NCI-H2029 treated with DMSO at 0.1 percent for 48 hours (cell line): ENCODE data around the gene SLMAP.
"Not testable (repeated sequence)": the region's sequence is repeated elsewhere in the genome, so short reads cannot be mapped to it uniquely, and the experiment has no call there.

ENCODE experiments used
- DNase-seq: peaks from one replicate; lab custom pipeline; 2025; lab: John Stamatoyannopoulos, UW

Gene SLMAP

DNA sequence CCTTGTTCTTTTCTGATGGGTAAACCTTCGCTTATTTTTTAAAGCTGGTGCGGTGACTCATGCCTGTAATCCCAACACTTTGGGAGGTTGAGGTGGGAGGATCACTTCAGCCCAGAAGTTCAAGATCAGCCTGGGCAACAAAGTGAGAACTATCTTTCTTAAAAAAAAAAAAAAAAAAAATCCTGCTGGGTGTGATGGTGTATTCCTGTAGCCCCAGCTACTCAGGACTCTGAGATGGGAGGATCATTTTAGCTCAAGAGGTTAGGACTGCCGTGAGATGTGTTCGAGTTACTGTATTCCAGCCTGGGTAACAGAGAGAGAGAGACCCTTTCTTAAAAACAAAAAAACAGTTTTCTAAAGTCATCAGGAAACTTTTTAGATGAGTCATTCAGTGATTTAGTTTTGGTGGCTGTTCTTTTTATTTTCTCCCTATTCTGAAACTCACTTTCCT lies 37.7 kb downstream of the SLMAP start:
- DNase-seq: no peak

DNA sequence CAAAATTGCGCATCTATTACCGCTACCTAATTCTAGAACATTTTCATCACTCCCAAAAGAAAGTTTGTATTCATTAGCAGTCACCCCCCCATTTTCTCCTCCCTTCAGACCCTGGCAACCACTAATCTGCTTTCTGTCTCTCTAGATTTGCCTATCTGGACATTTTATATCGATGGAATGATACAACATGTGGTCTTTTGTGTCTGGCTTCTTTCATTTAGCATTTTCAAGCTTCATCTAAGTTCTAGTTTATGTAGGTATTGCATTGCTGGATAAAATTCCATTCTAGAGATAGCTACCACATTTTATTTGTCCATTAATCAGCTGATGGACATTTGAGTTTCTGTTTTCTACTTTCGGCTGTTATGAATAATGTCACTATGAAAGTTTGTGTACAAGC lies 38.4 kb downstream of the SLMAP start:
- DNase-seq: no peak

DNA sequence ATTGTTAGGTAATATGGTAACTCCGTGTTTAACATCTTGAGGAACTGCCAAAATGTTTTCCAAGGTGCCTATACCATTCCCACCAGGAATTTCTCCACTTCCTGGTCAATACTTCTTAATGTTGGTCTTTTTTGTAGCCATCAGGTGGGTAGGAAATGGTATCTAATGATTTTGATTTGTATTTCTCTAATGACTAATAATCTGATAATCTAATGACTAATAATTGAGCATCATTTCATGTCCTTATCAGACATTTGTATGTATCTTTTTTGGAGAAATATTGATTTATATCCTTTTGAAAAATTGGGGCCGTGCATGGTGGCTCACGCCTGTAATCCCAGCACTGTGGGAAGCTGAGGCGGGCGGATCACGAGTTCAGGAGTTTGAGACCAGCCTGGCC lies 38.8 kb downstream of the SLMAP start:
- no peak for DNase-seq

DNA sequence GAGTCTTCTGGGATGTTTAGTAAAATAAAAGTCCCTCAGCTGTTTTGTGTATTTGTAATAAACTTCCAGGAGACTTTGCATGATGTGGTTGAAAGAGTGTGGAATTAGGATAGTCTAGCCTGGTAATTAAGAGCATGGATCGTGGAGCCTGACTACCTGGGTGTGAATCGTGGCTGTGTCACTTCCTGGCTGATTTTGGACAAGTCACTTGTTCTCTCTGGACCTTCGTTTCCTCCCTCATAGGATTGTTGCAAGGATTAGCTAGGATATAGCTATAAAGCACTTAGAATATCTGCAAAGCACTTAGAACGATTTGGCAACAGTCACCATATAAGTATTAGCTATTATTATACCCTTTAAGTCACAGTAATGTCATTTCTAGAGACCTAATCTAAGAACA lies 40.2 kb downstream of the SLMAP start:
- no peak for DNase-seq

DNA sequence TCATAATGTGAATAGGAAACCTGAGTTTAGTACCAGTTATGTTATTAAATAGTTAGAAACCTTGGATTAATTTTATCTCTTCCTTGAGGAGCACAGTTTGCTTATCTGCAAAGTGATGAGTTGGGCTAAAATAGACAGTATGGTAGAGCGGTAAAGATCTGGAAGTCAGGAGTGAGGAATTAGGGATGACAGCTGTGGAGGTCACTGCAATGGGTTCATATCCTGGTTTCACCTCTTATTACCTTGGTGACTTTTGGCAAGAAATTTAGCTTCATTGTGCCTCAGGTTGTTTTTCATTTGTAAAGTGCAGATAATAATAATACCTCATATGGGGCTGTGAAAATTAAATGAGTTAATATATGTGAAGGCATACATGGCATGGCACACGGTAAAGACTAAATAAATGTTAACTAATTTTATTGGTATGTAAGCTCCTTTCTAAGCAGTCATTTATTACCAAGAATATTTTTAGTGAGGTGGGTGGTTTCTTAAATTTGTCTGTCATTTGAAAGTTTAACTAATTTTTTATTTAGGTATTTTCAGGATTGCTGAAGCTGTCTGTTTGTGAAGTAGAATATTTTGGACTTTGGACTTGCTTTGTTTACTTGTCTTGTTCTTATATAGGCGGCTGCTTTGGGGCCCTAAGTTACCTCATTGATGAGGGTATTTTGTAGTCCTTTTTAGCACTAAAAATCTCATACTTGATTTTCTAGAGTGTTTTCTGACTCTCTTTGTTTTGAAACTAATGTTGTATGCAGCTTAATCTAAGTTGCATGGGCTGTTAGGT lies 41.8 kb downstream of the SLMAP start:
- no peak for DNase-seq

DNA sequence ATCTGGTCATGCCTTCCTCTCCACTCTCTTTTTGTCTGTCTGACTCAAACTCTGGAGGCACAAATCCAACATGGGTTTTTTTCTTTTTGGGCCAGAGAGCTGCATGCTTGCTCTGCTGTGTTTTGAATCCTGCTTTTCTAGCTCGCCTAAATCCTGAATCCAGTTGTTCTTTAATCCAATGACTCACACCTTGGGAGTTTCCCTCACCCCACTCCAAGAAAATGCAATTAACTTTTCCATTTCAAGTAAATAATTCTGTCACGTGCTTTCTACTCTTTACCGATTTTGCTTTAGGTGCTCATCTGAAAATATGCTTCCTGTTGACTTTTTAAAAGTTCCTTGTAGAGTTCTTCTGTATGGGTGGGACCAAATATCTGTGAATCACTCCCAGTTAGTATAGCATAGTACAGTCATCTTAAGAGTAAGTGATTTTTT lies 47.6 kb downstream of the SLMAP start:
- DNase-seq: no peak

DNA sequence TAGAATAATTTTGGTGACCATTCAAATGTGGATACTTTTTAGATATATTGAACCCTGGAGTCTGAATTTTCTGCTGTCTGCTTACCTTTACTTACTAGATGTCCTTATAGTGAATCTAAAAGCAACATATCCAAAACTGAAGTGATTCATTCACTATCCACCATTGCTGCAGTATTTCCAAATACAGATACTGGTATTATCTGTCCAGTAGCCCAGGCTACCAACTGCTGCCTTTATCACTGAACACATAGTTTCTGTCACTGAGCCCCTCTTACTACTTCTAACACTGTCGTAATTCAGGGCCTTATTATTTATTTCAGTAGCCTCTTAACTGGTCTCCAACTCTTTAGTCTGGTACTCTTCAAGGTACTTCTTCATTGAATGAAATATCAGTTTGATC lies 49.2 kb downstream of the SLMAP start:
- no peak for DNase-seq

DNA sequence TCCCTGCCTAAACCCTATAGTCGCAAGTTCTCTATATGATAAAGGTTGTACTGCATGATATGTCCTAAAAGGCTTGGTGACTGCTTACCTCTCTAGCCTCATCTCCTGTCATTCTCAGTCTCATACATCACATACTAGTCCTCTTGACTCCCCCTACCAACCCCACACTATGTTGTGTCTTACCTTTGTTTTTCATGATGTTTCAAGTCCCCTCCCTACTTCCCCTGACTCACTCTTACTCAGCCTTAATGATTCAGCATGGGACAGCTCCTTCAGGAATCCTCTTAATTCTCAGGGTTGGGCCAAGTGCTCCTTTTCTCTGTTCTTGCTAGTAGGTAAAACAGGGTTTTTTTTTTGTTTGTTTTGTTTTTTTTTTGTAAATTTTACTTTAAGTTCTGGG lies 49.6 kb downstream of the SLMAP start:
- DNase-seq: no peak

DNA sequence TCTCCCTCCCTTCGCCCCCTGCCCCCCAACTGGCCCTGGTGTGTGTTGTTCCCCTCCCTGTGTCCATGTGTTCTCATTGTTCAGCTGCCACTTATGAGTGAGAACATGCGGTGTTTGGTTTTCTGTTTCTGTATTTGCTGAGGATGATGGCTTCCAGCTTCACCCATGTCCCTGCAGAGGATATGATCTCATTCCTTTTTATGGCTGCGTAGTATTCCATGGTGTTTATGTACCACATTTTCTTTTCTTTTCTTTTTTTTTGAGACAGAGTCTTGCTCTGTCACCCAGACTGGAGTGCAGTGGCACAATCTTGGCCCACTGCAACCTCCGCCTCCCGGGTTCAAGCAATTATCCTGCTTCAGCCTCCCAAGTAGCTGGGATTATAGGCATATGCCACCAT lies 50.1 kb downstream of the SLMAP start:
- not testable (repeated sequence) for DNase-seq

DNA sequence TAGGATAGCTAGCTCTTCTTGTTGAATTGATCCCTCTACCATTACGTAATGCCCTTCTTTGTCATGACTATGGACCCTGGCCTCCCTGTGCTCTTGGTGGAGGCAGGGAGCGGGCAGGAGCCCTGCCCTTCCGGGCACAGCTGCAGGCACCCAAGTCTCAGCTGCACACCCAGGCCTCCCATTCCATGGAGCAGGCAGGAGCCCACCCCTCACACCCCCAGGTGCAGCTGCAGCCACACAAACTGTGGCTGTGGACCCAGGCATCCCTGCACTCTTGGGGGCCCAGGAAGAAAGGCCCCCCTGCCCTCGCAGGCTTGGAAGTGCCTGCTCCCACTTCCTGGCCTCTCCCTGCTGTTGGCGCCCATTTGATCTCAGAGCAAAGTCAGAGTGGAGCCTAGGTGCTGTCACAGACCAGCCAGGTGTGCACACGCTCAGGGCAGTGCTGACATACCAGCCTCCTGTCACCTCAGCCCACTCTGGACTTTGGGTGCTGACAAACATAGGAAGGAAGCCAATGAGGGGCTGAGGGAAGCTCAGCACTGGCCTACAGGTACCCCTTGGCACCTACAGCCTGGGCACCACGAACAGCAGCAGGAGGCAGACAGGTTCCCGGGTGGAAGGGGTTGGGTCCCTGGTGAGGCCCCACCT lies 53.0 kb downstream of the SLMAP start:
- no peak for DNase-seq

DNA sequence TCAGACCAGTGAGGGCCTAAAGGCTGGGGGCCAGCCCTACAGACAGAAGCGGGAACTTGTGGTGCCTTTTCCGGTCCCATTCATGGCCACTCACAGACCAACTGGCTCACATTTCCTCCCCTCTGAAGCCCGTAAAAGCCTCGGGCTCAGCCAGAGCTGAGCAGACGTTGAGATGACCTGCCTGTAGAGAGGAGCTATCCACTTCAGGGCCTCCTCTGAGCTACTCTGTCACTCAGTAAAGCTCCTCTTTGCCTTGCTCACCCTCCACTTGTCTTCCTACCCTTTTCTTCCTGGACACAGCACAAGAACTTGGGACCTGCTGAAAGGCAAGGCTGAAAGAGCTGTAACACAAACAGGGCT lies 53.5 kb downstream of the SLMAP start:
- DNase-seq: no peak

DNA sequence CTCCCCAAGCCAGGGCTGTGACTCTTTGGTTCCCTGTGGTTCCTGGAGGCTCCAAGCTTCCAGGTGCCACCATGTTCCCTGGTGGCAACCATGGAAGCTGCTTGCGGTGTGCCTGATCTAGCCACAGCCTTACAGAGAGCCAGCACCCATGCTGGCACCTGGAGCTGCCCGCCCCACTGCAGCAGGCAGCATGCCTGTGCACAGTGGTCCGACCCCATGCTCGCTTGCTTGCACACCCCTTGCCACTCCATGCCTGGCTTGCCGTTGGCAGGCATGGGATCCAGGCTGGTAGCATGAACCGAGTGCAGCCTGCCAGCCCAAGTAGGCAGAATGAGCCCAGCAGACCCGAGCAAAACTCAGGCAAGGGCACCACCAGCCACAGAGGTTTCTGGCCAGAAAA lies 53.9 kb downstream of the SLMAP start:
- DNase-seq: no peak

DNA sequence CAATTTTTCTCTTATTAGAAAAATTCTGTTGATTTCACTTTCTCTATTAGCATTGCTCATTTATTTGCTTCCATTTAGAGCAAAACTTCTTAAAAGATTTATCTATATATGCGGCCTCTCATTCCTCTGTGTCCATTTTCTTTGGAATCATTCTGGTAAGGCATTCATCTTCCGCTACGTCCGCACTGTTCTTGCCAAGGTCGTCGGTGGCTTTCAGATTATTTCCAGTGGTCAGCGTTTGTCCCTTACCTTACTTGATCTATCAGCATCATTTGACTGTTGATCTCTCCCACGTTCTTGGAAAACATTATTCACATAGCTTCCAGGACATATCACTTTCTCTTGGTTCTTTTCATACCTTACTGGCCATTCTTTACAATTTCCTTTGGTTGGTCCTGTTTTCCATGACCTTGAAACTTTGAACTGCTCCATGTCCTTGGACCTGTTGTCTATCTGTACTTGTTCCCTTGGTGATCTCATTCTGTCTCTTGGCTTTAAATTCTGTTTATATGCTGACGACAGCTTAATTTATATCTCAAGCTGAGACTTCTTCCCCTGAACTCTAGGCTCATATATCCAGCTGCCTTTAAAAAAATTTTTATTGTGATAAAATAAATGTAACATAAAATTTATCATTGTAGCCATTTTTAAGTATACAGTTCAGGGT lies 54.5 kb downstream of the SLMAP start:
- no peak for DNase-seq

DNA sequence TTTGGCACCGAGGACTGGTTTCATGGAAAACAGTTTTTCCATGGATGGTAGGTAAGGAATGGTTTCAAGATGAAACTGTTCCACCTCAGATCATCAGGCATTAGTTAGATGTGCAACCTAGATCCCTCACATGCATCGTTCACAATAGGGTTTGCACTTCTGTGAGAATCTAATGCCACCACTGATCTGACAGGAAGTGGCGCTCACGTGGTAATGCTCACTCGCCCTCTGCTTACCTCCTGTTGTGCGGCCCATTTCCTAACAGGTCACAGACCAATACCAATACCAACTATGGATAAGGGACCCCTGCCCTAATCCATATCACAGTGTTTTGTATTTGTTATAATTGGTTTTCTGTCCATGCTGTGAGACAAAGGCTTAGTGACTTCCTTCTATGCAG lies 58.9 kb downstream of the SLMAP start:
- no peak for DNase-seq

DNA sequence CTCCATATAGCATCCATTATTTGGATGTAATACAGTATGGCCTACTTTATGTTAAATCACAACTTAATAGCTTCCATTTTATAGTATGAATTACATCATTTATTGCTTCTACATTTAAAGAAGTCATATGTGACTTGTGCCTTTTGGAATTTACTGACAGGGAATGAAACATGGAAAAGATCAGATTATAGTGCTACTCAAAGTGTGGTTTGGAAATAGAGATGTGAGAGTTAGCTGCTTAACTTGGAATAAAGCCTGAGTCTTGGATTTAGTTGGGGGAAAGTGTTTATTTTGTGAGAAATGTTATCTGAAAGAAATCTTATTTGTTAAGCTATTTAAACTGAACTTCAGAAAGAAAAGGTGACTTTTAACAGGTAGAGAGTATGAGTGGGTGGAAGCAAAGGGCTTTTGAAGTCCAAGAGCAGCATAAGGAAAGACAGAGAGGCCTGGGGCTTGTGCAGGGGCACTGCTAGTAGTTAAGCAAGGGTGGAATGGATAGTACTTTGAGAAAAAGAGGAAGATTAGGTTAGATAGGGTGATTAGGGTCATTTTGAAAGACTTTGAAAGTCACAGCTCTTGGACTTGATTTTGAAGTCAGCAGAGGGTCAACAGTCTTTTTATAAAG lies 60.5 kb downstream of the SLMAP start:
- no peak for DNase-seq

DNA sequence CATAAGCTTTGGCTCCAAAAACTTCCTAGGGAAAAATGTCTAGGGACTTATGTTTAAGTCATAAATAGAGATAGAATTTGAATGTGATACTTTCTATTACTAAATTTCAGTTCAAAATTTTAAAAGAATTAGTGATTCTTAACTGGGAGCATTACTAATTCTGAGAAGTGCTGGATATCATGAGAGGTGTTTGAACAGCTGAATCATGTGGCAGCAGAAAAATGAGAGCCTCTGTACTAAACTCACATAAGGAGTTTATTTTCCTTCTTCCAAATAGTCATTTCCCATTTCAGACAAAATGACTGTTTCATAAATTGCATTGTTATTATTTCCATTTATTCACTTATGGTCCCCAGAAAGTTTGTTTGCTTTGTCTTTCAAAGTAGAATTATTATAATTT lies 62.7 kb downstream of the SLMAP start:
- DNase-seq: no peak

DNA sequence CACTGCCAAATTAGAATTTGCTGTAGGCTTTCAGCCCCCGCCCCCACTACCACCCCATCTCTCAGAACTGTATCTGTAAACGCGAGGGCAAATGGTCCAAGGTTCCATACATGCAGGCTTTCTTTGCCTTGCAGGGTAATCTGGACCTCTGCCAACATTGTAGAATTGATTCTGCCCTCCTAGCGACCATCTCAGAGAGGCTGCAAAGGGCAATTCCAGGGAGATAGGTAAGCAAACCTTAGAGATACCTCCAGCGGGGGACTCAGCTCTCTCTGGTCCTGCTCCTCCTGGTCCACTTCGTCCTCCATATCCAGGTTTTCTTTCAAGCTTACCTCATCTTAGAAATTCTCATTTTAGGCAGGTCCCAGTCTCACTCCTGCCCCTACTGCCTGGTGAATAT lies 64.4 kb downstream of the SLMAP start:
- DNase-seq: no peak

DNA sequence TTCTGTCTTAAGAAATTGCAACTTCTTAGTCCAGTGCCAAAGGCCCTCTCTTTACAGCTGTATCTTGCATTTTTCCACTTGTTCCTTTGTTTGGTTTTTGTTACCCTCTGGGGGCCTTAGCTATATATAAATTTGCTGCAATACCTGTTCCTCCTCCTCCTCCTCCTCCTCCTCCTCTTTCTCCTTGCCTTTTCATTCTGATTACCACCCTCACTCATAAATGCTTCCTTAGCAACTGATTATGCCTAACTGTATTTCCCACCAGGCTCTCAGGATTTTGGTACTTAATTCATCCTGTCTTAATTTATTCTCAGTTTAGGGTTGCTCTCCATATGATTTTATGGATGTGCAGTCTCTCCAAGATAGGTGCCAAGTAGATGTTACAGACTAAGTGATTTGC lies 65.7 kb downstream of the SLMAP start:
- DNase-seq: no peak

DNA sequence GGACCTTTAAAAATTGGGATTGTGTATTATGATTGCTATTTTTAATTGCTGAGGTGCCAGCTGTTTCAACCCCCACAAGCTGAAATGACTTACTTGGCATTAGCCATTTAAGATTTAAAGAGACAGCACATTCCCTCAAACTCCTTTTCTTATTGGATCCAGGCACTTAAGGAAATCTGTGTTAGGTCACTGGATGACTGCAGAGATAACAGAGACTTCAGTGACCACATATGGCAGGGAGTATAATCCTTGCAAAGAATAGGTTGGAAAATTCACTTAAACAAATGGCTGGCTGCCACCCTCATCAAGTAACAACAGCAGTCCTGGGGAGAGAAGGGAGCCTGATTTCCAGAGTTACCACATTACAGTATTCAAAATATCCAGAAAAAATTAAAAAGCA lies 66.6 kb downstream of the SLMAP start:
- no peak for DNase-seq

DNA sequence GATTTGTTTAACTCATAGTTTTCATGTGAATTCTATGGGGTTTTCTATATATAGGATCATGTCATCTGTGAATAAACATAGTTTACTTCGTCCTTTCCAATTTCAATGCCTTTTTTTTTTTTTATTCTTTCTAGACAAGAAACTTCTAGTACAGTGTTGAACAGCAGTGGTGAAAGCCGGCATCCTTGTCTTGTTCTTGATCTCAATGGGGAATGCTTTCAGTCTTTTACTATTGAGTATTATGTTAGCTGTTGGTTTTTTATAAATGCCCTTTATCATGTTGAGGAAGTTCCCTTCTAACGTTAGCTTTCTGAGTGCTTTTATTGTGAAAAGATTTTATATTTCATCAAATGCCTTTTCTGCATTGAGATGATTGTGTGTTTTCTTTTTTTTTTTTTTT lies 69.0 kb downstream of the SLMAP start:
- no peak for DNase-seq

DNA sequence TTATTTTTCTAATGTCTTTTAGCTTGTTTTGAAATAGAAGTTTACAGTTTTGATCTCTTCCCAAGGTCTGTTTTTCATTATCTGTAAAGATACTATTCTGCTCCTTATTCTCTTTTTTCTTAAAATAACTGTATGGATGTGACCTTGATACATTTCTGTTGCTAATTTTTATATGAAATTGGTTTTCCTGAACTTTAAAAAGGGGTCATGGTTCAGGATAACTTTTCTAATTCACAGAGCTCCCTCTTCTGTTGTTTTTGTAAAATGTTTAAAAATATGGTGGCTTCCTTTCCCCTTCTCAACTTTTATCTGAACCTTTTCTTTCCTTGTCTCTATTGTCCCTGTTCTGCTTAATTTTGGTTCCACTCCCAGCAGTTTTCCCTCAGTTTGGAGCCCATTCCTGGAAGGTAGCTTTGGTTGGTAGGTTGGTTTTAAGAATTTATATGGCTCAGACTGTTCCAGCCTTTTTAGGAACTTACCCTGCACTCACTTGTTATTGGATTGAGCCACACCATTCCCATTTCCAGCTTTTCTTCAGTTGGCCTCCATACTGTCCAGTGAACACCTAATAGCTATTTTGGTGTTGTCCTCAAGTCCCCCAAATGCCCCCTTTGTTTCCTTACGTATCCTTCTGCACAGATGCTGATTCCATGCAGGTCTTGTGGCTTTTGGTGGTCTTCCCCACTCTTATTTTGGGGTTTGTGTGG lies 70.3 kb downstream of the SLMAP start:
- DNase-seq: no peak
